GM10266 (cell line): ENCODE results near the gene GRB2.
"Not testable (repeated sequence)": the region's sequence is repeated elsewhere in the genome, so short reads cannot be mapped to it uniquely, and the experiment has no call there.

Experiments used
- DNase-seq: peaks from one replicate; pipeline ENCODE4 v3.0.0; 2012; ENCODE audit errors: extremely low spot score
- CTCF ChIP-seq: IDR thresholded peaks from 2 replicates; pipeline ENCODE4 v1.5.1; 2012; ENCODE audit warnings: mild to moderate bottlenecking, low read depth; ENCODE audit not compliant: control insufficient read depth, insufficient read depth; ENCODE audit errors: missing control alignments

Gene GRB2

DNA sequence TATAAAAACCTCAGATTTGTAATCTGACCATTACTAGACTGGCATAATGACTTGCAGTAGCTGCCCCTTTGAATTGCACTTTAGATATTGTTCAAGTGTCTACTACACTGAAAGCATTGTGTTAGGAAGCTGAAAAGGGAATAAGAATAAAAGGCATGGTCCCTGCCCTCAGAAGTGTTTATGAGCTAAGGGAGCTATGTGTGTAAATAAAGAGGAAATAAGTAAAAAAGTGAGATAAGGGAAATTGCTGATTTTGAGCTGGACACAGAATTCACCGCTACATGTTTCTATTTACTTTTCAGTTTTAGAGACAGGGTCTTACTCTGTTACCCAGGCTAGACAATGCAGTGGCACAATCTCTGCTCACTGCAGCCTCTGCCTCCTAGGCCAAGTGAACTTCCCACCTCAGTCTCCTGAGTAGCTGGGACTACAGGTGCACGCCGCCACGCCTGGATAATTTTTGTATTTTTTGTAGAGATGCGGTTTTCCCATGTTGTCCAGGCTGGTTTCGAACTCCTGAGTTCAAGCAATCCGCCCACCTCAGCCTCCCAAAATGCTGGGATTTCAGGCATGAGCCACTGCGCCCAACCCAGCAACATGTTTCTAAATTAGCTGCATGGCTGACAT, 57.0 kb downstream of the GRB2 start:
- TF ChIP-seq CTCF = no peak

DNA sequence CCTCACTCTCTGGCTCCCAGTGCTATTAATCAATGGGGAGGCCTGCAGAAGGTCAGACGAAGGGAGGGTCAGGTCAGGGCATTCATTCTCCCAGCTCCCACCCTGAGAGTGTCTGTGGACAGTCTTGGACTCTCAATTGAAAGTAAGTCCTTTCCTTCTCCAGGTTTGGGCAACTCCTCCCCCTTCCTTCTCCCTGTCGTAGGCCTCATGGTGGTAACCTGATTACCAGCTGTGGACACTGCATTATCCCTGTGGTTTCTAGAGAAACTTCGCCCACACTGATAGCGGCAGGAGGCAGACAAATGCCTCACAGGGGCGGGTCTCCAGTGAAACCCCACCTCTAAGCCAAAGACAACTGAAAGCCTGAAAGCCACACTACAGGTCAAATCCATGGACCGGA, 58.6 kb downstream of the GRB2 start:
- no peak for DNase-seq
- TF ChIP-seq CTCF = no peak

More for the DNA sequence above, 57.0 kb downstream of the GRB2 start:
- DNase-seq = no peak

DNA sequence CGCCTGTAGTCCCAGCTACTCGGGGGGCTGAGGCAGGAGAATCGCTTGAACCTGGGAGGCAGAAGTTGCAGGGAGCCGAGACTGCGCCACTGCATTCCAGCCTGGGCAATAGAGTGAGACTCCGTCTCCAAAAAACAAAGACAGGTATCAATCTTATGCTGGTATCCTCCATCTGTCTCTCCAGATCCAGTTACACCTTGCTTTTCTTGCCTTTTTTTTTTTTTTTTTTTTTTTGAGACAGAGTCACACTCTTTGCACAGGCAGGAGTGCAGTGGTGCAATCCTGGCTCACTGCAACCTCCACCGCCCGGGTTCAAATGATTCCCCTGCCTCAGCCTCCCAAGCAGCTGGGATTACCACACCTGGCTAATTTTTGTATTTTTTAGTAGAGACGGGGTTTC, 59.1 kb downstream of the GRB2 start:
- not testable (repeated sequence) for DNase-seq

- DNase-seq = peak; percentile 56
- peak; percentile 7 for TF ChIP-seq CTCF
These were observed 59.8 kb downstream of the GRB2 start for GRCh38 chr17:75345514-75346167.

- no peak for TF ChIP-seq CTCF
- no peak for DNase-seq
These were observed 60.8 kb downstream of the GRB2 start for GRCh38 chr17:75344666-75345065.

DNA sequence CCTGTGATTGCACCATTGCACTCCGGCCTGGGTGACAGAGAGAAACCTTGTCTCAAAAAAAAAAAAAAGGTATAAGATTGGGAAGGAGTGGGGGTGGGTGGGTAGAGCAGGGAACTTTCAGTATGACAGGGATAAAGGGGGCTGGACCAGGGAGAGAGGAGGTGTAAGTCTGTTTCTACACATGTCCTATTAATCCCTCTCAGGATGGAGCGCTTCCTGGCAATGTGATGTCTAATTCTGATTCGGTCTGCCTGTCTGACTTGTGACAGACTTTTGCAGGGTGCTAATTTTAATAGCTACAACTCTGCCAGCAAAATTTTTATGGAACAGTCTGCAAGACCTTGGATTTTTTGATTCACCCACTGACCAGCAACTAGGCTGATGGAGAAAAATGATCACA, 62.5 kb downstream of the GRB2 start:
- no peak for TF ChIP-seq CTCF
- DNase-seq = no peak

DNA sequence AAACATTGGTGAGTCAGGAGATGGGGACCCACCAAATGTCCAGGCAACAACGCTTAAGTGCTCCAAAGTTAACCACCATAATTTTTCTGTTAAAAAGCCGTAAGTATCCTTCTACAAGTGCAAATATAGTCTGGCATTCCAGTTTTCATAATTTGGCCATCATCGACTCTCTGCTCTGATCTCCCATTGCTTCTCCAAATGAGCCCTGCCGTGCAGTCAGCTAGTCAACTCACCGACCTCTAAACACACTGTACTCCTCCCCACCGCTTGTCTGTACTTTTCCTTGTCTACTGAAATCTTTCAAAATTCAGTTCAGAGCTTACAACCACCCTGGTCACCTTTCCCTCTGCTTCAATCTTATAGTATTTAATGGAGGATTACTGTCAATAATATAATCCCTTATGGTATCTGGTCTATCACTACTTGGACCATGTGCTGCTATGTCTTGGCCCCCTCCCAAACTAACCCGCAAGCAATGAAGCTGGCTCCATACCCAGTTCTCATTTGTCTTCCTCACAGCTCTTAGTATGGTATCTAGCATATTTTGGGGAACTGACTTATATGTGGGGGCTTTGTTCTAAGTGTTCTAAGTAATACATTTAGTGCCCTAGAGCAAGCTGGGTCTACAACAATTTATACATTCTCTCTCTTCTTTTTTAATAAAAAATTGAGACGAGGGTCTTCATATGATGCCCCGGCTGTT, 63.5 kb downstream of the GRB2 start:
- no peak for TF ChIP-seq CTCF
- DNase-seq = no peak
